ENCODE measurements around the gene TRIM66. TPM values are rescaled to one million over a fixed set of nuclear protein-coding genes. Genes with fewer than 3 reads are reported as not detected.
A peak's percentile ranks its signal among the peaks of the same experiment; 100 is the strongest.

Gene TRIM66
- total RNA-seq, 4 donors from 2014 or later, result 7.7 to 48.5 (median 9.4) TPM

DNA sequence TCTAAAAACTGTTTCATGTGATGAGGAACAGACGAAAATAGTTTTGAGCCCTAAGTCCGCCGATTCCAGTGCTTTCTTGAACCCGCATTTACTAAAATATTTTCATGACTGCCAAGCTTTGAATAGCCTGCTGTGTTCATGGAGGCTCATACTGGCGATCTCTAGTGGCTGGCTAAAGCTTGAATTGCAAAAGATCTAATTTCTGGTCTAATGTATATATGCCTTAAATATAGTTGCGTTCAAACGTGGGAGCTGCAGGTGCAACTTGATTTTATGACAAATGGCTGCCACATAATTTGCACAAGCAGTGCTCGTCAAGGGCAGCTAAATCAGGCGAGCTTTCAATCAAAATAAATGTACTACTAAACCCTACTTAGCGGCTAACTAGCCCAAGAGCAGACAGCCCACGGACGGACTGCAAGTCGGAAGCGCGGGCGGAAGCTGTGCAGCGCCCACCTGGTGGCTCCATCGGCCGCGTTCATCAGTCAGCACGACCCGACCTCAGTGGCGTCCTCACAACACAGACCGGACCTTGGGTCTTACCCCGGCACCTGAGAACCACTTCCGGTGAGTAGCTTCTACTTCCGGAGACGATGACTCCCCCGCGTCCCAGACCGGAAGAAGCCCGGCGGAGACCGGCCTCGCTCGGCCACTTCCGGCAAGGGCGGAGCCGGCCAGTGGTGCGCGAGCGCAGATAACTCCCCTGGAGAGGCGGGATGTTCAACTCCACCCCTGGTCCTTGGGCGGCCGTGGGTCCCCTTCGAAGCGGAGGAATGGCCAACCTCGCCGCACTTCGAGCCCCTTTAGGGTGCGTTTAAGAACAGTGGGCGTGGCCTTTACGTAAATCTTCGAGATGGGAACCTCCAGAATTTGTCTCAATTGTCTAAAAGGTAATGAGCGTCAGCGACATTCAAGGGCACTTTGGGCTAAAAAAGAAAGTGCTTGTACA lies 6.2 kb upstream of the TRIM66 start:
- peak; percentile 35 to 87 for TF ChIP-seq POLR2A (IDR thresholded peaks at IDR 0.05)
- TF ChIP-seq, protein P1, sequence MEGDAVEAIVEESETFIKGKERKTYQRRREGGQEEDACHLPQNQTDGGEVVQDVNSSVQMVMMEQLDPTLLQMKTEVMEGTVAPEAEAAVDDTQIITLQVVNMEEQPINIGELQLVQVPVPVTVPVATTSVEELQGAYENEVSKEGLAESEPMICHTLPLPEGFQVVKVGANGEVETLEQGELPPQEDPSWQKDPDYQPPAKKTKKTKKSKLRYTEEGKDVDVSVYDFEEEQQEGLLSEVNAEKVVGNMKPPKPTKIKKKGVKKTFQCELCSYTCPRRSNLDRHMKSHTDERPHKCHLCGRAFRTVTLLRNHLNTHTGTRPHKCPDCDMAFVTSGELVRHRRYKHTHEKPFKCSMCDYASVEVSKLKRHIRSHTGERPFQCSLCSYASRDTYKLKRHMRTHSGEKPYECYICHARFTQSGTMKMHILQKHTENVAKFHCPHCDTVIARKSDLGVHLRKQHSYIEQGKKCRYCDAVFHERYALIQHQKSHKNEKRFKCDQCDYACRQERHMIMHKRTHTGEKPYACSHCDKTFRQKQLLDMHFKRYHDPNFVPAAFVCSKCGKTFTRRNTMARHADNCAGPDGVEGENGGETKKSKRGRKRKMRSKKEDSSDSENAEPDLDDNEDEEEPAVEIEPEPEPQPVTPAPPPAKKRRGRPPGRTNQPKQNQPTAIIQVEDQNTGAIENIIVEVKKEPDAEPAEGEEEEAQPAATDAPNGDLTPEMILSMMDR (IDR thresholded peaks at IDR 0.05), result peak in 2 of 6 experiments; percentile 26 to 52
- Histone ChIP-seq H3K4me1 (peaks cover 19 to 38% of the 10 kb centered on the region in 2 donors), H3K36me3 (peaks cover 30 to 38% of the 10 kb centered on the region in 2 donors), H3K27ac (peak overlapping the region; percentile 66 to 75 (median 70)), H3K4me3 (replicated peaks in 1 of 3) (peak overlapping the region in 2 of 3 donors; percentile 42 to 46), H3K9me3 (no peaks in the 10 kb centered on the region), H3K27me3 (no peaks in the 10 kb centered on the region)
- intact Hi-C loops (cut with DNase I), result no loop called here
- peak; percentile 95 to 97 for DNase-seq
- 3% methylated on average over 43 to 52 of the region's 56 CpGs for WGBS, 2 donors

DNA sequence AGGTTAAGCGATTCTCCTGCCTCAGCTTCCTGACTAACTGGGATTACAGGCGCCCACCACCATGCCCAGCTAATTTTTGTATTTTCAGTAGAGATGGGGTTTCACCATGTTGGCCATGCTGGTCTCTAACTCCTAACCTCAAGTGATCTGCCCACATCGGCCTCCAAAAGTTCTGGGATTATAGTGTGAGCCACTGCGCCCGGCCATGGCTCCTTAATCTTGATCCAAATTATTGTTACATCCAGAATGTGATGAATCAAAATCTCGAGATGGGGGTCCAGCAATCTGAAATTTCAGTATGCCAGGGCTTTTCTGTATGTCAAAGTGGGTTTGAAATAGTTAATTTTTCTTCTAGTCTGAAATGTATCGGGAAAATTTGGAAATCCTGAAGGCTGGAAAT lies 3.9 kb upstream of the TRIM66 start:
- no peak for DNase-seq
- WGBS, 2 donors, result 91 to 92% methylated on average over 7 of the region's 7 CpGs
- intact Hi-C loops (cut with DNase I), result no loop called here
- H3K4me3 ChIP-seq (replicated peaks in 1 of 3), result no peak overlapping the region
- no peaks in the 10 kb centered on the region for H3K9me3 ChIP-seq
- H3K27me3 ChIP-seq, result no peaks in the 10 kb centered on the region
- peaks cover 16 to 26% of the 10 kb centered on the region in 2 donors for H3K36me3 ChIP-seq
- peaks cover 30 to 46% of the 10 kb centered on the region in 2 donors for H3K4me1 ChIP-seq
- TF ChIP-seq, protein P1 (IDR thresholded peaks at IDR 0.05), result no peak
- TF ChIP-seq POLR2A (IDR thresholded peaks at IDR 0.05), result no peak
- peak overlapping the region in 2 of 3 donors; percentile 37 to 47 for H3K27ac ChIP-seq

DNA sequence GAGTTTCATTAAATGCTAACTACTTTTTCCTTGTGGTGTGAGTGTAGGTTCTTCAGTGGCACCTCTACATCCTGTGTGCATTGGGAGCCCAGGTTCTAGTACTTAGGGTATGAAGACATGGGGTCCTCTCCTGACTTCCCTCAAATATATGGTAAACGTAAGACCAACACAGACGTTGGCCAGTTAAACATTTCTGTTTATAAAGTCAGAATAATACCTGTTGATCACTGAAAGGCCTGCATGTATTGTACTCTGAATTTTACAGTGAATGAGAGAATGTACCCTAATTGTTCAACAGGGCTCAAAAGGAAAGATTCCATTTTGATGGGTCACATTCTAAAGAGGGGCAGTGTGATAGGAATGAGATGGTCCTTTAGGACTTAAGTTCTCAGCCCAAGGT lies 3.4 kb upstream of the TRIM66 start:
- no peaks in the 10 kb centered on the region for H3K9me3 ChIP-seq
- H3K27ac ChIP-seq, result no peak overlapping the region
- WGBS, 2 donors, result 78 to 90% methylated on average over 2 of the region's 2 CpGs
- DNase-seq, result no peak
- H3K4me1 ChIP-seq, result peaks cover 30 to 47% of the 10 kb centered on the region in 2 donors
- no peaks in the 10 kb centered on the region for H3K27me3 ChIP-seq
- no peak overlapping the region for H3K4me3 ChIP-seq (replicated peaks in 1 of 3)
- intact Hi-C loops (cut with DNase I), result no loop called here
- peaks cover 16 to 26% of the 10 kb centered on the region in 2 donors for H3K36me3 ChIP-seq
- TF ChIP-seq, protein P1 (IDR thresholded peaks at IDR 0.05), result no peak
- no peak for TF ChIP-seq POLR2A (IDR thresholded peaks at IDR 0.05)

GRCh38 chr11:8685306-8685705 lies 2.8 kb upstream of the TRIM66 start:
- no peak overlapping the region for H3K27ac ChIP-seq
- H3K4me1 ChIP-seq, result peaks cover 30 to 47% of the 10 kb centered on the region in 2 donors
- no peaks in the 10 kb centered on the region for H3K27me3 ChIP-seq
- 85 to 87% methylated on average over 7 of the region's 7 CpGs for WGBS, 2 donors
- no peak for DNase-seq
- H3K4me3 ChIP-seq (replicated peaks in 1 of 3), result no peak overlapping the region
- intact Hi-C loops (cut with DNase I), result no loop called here
- no peak for TF ChIP-seq POLR2A (IDR thresholded peaks at IDR 0.05)
- TF ChIP-seq, protein P1 (IDR thresholded peaks at IDR 0.05), result no peak
- H3K36me3 ChIP-seq, result peaks cover 16 to 26% of the 10 kb centered on the region in 2 donors
- H3K9me3 ChIP-seq, result no peaks in the 10 kb centered on the region

All from thyroid gland (tissue), 4 donors.